Left renal pelvis (tissue), 4 donors: ENCODE results near the gene PSMB3. TPM values are rescaled to one million over a fixed set of nuclear protein-coding genes. Genes with fewer than 3 reads are reported as not detected.
A peak's percentile ranks its signal among the peaks of the same experiment; 100 is the strongest.

ENCODE experiments used
- DNase-seq, 4 donors: peaks; one replicate each; pipeline ENCODE4 v3.0.0-alpha.2; 2013; ENCODE audit warnings: low read depth in 4 of 4, low spot score in 3 of 4
- polyA plus RNA-seq, 4 donors: library from polyadenylated mRNA; unstranded; fragments of 120-200 nt; gene quantifications; one replicate each; pipeline ENCODE4 v1.2.1, GENCODE V29; 2013; ENCODE audit not compliant: insufficient read length in 4 of 4

PSMB3 gene
- 100 to 1,000 TPM in 3 of 4 donors, 10 to 100 TPM in 1; 77.4 to 124 (median 113) TPM for polyA plus RNA-seq

- peak; percentile 96 to 98 (median 98) for DNase-seq
These were observed at the start of gene PSMB3 for GRCh38 chr17:38752308-38753070. TSS of gene PSMB3 (plus strand) at chr17:38752741. CDS start at chr17:38752827, 86 bp downstream.

- no peak for DNase-seq
These were observed 49.4 kb upstream of the PSMB3 start for GRCh38 chr17:38702916-38703741.

- DNase-seq = peak in 3 of 4 donors; percentile 70 to 84 (median 78)
These were observed 48.6 kb upstream of the PSMB3 start for GRCh38 chr17:38703742-38704605.

GRCh38 chr17:38704606-38705522, 47.7 kb upstream of the PSMB3 start, which contains the start of gene MLLT6:
TSS of gene MLLT6 (plus strand) at chr17:38705273. CDS start at chr17:38705633, 360 bp downstream.
- peak in 1 of 4 donors; percentile 71 for DNase-seq

- DNase-seq = no peak
These were observed 47.1 kb upstream of the PSMB3 start for GRCh38 chr17:38705523-38705802.

- no peak for DNase-seq
These were observed 46.6 kb upstream of the PSMB3 start for GRCh38 chr17:38705803-38706504.

GRCh38 chr17:38706505-38707216, 45.9 kb upstream of the PSMB3 start:
- no peak for DNase-seq

GRCh38 chr17:38707678-38708351, 44.7 kb upstream of the PSMB3 start:
- DNase-seq = no peak

GRCh38 chr17:38709104-38709820, 43.3 kb upstream of the PSMB3 start:
- no peak for DNase-seq

- no peak for DNase-seq
These were observed 42.5 kb upstream of the PSMB3 start for GRCh38 chr17:38709864-38710603.

- DNase-seq = no peak
These were observed 42.0 kb upstream of the PSMB3 start for GRCh38 chr17:38710604-38710962.

GRCh38 chr17:38710985-38711384, 41.6 kb upstream of the PSMB3 start:
- no peak for DNase-seq

GRCh38 chr17:38711792-38712571, 40.6 kb upstream of the PSMB3 start:
- no peak for DNase-seq

GRCh38 chr17:38712593-38712992, 39.9 kb upstream of the PSMB3 start:
- no peak for DNase-seq

- no peak for DNase-seq
These were observed 39.0 kb upstream of the PSMB3 start for GRCh38 chr17:38713456-38714075.
